ENCODE results near the gene FIGLA.

DNA sequence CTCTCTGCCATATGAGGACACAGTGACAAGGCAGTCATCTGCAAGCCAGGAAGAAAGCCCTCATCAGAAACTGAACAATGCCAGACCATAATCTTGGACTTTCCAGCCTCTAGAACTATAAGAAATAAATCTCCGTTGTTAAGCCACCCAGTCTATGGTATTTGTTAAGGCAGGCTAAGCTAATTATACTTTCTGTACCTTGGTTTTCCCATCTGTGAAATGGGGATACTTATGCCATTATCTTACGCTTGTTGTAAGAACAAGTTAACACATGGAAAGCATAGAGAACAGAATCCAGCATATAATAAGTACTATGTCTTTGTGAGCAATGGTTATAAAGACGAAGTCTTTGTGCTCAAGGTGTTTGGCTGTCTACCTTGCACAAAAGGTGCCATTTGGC is 14.2 kb downstream of the FIGLA start:
- TF ChIP-seq, protein P1, sequence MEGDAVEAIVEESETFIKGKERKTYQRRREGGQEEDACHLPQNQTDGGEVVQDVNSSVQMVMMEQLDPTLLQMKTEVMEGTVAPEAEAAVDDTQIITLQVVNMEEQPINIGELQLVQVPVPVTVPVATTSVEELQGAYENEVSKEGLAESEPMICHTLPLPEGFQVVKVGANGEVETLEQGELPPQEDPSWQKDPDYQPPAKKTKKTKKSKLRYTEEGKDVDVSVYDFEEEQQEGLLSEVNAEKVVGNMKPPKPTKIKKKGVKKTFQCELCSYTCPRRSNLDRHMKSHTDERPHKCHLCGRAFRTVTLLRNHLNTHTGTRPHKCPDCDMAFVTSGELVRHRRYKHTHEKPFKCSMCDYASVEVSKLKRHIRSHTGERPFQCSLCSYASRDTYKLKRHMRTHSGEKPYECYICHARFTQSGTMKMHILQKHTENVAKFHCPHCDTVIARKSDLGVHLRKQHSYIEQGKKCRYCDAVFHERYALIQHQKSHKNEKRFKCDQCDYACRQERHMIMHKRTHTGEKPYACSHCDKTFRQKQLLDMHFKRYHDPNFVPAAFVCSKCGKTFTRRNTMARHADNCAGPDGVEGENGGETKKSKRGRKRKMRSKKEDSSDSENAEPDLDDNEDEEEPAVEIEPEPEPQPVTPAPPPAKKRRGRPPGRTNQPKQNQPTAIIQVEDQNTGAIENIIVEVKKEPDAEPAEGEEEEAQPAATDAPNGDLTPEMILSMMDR (IDR thresholded peaks at IDR 0.05): no peak
- TF ChIP-seq POLR2A (IDR thresholded peaks at IDR 0.05): no peak

All from testis (tissue), 2 donors.